Adrenal gland (tissue), 5 donors: ENCODE data around the gene EHMT1.

Source experiments
- POLR2A ChIP-seq, 2 donors: fragments of 450-650 bp; IDR thresholded peaks; one replicate each; pipeline ENCODE4 v1.6.1; 2017; ENCODE audit warnings: antibody characterized with exemption in 2 of 2, mild to moderate bottlenecking in 2 of 2, moderate library complexity in 1 of 2
- TF ChIP-seq, protein P1 (sequence below), 6 experiments: fragments of 450-650 bp in 4 of 6; fragments of 200-600 bp in 2 of 6; sonication (generic) in 1 of 6; IDR thresholded peaks; 1 replicate in 5 of 6; 2 replicates in 1 of 6; pipeline versions ENCODE4 v1.5.1 to v1.8.0; 2016 to 2021; ENCODE audit warnings: antibody characterized with exemption in 6 of 6, mild to moderate bottlenecking in 2 of 6, moderate library complexity in 1 of 6
- donor health status: DM: no; HTN: no; CAD: no.

DNA sequence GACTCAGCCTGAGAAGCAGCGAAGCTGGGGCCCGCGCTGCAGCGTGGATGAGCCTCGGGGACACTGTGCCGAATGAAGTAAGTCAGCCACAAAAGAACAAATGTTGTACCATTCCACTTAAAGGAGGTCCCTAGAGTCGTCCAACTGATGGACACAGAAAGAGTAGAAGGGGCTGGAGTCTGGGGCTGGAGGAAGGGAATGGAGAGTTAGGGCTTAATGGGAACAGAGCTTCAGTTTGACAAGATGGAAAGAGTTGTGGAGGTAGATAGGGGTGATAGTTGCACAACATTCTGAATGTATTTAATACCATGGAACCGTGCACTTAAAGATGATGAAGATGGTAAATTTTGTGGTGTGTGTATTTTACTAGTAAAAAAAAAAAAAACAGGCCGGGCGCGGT, 119.9 kb downstream of the EHMT1 start:
- TF ChIP-seq, protein P1, sequence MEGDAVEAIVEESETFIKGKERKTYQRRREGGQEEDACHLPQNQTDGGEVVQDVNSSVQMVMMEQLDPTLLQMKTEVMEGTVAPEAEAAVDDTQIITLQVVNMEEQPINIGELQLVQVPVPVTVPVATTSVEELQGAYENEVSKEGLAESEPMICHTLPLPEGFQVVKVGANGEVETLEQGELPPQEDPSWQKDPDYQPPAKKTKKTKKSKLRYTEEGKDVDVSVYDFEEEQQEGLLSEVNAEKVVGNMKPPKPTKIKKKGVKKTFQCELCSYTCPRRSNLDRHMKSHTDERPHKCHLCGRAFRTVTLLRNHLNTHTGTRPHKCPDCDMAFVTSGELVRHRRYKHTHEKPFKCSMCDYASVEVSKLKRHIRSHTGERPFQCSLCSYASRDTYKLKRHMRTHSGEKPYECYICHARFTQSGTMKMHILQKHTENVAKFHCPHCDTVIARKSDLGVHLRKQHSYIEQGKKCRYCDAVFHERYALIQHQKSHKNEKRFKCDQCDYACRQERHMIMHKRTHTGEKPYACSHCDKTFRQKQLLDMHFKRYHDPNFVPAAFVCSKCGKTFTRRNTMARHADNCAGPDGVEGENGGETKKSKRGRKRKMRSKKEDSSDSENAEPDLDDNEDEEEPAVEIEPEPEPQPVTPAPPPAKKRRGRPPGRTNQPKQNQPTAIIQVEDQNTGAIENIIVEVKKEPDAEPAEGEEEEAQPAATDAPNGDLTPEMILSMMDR (IDR thresholded peaks at IDR 0.05): no peak
- no peak for TF ChIP-seq POLR2A (IDR thresholded peaks at IDR 0.05)
